Stimulated activated CD8-positive, alpha-beta memory T cell treated with anti-CD3 and anti-CD28 coated beads, Interleukin-2, amount 100 ng/mL, for 1 hour (primary cell): Measurements from ENCODE around the gene NPLOC4.

ENCODE experiments used
- DNase-seq, 2 donors: peaks; one replicate each; pipeline ENCODE4 v3.0.0-alpha.2; 2020; ENCODE audit warnings: low read depth in 2 of 2

The NPLOC4 gene

GRCh38 chr17:81546906-81547613 is 89.9 kb downstream of the NPLOC4 start:
- DNase-seq: no peak

GRCh38 chr17:81545160-81545949 is 91.6 kb downstream of the NPLOC4 start:
- DNase-seq: no peak

- no peak for DNase-seq
Observed at GRCh38 chr17:81544281-81544974, 92.5 kb downstream of the NPLOC4 start.

GRCh38 chr17:81543756-81544155 is 93.2 kb downstream of the NPLOC4 start:
- no peak for DNase-seq

- DNase-seq: no peak
Observed at GRCh38 chr17:81543339-81543675, 93.6 kb downstream of the NPLOC4 start.

- DNase-seq: no peak
Observed at GRCh38 chr17:81542431-81543338, 94.2 kb downstream of the NPLOC4 start.

- no peak for DNase-seq
Observed at GRCh38 chr17:81541123-81541522, 95.8 kb downstream of the NPLOC4 start.

GRCh38 chr17:81540676-81541027 is 96.3 kb downstream of the NPLOC4 start:
- DNase-seq: no peak

- DNase-seq: no peak
Observed at GRCh38 chr17:81539961-81540675, 96.8 kb downstream of the NPLOC4 start.

GRCh38 chr17:81539571-81539900 is 97.4 kb downstream of the NPLOC4 start:
- DNase-seq: no peak

GRCh38 chr17:81538651-81539570 is 98.0 kb downstream of the NPLOC4 start:
- DNase-seq: no peak

GRCh38 chr17:81537856-81538555 is 98.9 kb downstream of the NPLOC4 start:
- no peak for DNase-seq

- no peak for DNase-seq
Observed at GRCh38 chr17:81537343-81537855, 99.5 kb downstream of the NPLOC4 start.

GRCh38 chr17:81536299-81537290 is 100.3 kb downstream of the NPLOC4 start:
- no peak for DNase-seq

GRCh38 chr17:81535480-81536298 is 101.2 kb downstream of the NPLOC4 start:
- no peak for DNase-seq

- DNase-seq: no peak
Observed at GRCh38 chr17:81535007-81535328, 101.9 kb downstream of the NPLOC4 start.
